ENCODE results near the gene ERMARD.

The ERMARD gene

GRCh38 chr6:169783401-169783800, 32.0 kb downstream of the ERMARD start:
- no peak for DNase-seq (ENCODE audit: low read depth in 3 of 3)

- no peak for DNase-seq (ENCODE audit: low read depth in 3 of 3)
Measured at GRCh38 chr6:169783971-169784820, 32.8 kb downstream of the ERMARD start.

GRCh38 chr6:169784821-169785340, 33.5 kb downstream of the ERMARD start:
- DNase-seq (ENCODE audit: low read depth in 3 of 3) = no peak

- DNase-seq (ENCODE audit: low read depth in 3 of 3) = no peak
Measured at GRCh38 chr6:169785566-169785965, 34.1 kb downstream of the ERMARD start.

GRCh38 chr6:169786349-169786748, 34.9 kb downstream of the ERMARD start:
- DNase-seq (ENCODE audit: low read depth in 3 of 3) = no peak

- DNase-seq (ENCODE audit: low read depth in 3 of 3) = no peak
Measured at GRCh38 chr6:169787797-169788196, 36.4 kb downstream of the ERMARD start.

- no peak for DNase-seq (ENCODE audit: low read depth in 3 of 3)
Measured at GRCh38 chr6:169788809-169789145, 37.4 kb downstream of the ERMARD start.

GRCh38 chr6:169789146-169789943, 37.9 kb downstream of the ERMARD start:
- DNase-seq (ENCODE audit: low read depth in 3 of 3) = no peak

GRCh38 chr6:169789944-169790927, 38.8 kb downstream of the ERMARD start:
- DNase-seq (ENCODE audit: low read depth in 3 of 3) = peak; percentile 54 to 58 (median 56)

- DNase-seq (ENCODE audit: low read depth in 3 of 3) = no peak
Measured at GRCh38 chr6:169791721-169792131, 40.3 kb downstream of the ERMARD start.

GRCh38 chr6:169792306-169793015, 41.0 kb downstream of the ERMARD start:
- DNase-seq (ENCODE audit: low read depth in 3 of 3) = no peak

GRCh38 chr6:169793408-169793807, 42.0 kb downstream of the ERMARD start:
- no peak for DNase-seq (ENCODE audit: low read depth in 3 of 3)

- no peak for DNase-seq (ENCODE audit: low read depth in 3 of 3)
Measured at GRCh38 chr6:169794317-169795055, 43.1 kb downstream of the ERMARD start.

GRCh38 chr6:169795196-169795595, 43.8 kb downstream of the ERMARD start:
- DNase-seq (ENCODE audit: low read depth in 3 of 3) = no peak

- DNase-seq (ENCODE audit: low read depth in 3 of 3) = no peak
Measured at GRCh38 chr6:169798764-169799473, 47.5 kb downstream of the ERMARD start.

- no peak for DNase-seq (ENCODE audit: low read depth in 3 of 3)
Measured at GRCh38 chr6:169799474-169799926, 48.1 kb downstream of the ERMARD start.

- DNase-seq (ENCODE audit: low read depth in 3 of 3) = no peak
Measured at GRCh38 chr6:169800116-169800667, 48.8 kb downstream of the ERMARD start.

- no peak for DNase-seq (ENCODE audit: low read depth in 3 of 3)
Measured at GRCh38 chr6:169800668-169801395, 49.4 kb downstream of the ERMARD start.

All from stimulated activated CD4-positive, alpha-beta T cell treated with anti-CD3 and anti-CD28 coated beads, TNF-alpha, amount 100 ng/mL, for 4 hours (primary cell).